ENCODE data around the gene TRIM38.

The TRIM38 gene

DNA sequence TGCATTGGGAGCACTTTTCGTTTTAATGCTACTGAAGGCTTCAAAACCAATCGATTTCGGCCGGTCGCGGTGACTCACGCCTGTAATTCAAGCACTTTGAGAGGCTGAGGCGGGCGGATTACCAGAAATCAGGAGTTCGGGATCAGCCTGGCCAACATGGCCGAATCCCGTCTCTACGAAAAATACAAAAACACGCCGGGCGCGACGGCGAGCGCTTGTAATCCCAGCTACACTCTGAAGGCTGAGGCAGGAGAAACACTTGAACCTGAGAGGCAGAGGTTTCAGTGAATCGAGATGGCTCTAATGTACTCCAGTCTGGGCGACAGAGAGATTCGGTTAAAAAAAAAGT lies 58.4 kb downstream of the TRIM38 start:
- peak; percentile 82 for DNase-seq (ENCODE audit: low read depth)
- TF ChIP-seq, protein P1, sequence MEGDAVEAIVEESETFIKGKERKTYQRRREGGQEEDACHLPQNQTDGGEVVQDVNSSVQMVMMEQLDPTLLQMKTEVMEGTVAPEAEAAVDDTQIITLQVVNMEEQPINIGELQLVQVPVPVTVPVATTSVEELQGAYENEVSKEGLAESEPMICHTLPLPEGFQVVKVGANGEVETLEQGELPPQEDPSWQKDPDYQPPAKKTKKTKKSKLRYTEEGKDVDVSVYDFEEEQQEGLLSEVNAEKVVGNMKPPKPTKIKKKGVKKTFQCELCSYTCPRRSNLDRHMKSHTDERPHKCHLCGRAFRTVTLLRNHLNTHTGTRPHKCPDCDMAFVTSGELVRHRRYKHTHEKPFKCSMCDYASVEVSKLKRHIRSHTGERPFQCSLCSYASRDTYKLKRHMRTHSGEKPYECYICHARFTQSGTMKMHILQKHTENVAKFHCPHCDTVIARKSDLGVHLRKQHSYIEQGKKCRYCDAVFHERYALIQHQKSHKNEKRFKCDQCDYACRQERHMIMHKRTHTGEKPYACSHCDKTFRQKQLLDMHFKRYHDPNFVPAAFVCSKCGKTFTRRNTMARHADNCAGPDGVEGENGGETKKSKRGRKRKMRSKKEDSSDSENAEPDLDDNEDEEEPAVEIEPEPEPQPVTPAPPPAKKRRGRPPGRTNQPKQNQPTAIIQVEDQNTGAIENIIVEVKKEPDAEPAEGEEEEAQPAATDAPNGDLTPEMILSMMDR (conservative IDR thresholded peaks at IDR 0.05; ENCODE audit: control insufficient read depth, insufficient read depth, low read depth, low read length): no peak
- H3K4me3 ChIP-seq (ENCODE audit: control insufficient read depth, low read depth, low read length): peak overlapping the region; percentile 75

DNA sequence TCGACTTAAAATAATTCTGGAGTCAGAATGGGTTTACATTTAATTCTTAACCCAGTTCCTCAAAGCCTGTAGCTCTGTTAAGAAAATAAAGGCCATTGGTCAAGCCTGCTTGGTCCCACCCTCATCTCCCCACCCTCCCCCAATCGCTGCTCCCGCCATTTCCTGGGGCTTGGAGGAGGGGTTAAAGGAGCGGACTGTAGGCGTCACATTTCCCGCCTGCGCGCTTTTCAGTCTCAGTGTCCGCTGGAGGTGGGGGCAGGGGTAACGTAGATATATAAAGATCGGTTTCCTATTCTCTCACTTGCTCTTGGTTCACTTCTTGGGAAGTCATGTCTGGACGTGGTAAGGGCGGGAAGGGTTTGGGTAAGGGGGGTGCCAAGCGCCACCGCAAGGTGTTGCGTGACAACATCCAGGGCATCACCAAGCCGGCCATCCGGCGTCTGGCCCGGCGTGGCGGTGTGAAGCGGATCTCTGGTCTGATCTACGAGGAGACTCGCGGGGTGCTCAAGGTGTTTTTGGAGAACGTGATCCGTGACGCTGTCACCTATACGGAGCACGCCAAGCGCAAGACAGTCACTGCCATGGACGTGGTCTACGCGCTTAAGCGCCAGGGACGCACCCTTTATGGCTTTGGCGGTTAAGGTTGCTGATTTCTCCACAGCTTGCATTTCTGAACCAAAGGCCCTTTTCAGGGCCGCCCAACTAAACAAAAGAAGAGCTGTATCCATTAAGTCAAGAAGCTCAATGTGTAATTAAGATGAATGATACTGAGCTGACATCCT lies 58.9 kb downstream of the TRIM38 start:
- peak; percentile 94 for DNase-seq (ENCODE audit: low read depth)
- TF ChIP-seq, protein P1 (conservative IDR thresholded peaks at IDR 0.05; ENCODE audit: control insufficient read depth, insufficient read depth, low read depth, low read length): no peak
- peak overlapping the region; percentile 75 for H3K4me3 ChIP-seq (ENCODE audit: control insufficient read depth, low read depth, low read length)

DNA sequence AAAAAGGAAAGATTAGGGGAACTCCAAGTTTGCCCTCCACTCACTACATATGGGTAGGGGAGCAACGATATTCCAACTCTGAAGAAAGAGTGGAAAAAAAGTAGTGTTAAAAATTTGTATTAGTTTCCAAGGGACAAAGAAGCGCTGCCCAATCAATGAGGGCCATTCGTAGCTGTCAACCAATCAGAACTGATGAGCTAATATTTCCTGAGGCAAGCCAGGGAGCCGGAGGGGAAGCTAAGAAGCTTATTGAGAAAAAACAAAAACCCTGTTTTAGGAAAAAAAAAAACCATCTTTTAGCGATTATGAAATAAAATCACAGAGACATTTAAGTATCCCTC lies 59.5 kb downstream of the TRIM38 start:
- TF ChIP-seq, protein P1 (conservative IDR thresholded peaks at IDR 0.05; ENCODE audit: control insufficient read depth, insufficient read depth, low read depth, low read length): no peak
- H3K4me3 ChIP-seq (ENCODE audit: control insufficient read depth, low read depth, low read length): peak overlapping the region; percentile 75
- peak; percentile 86 for DNase-seq (ENCODE audit: low read depth)

DNA sequence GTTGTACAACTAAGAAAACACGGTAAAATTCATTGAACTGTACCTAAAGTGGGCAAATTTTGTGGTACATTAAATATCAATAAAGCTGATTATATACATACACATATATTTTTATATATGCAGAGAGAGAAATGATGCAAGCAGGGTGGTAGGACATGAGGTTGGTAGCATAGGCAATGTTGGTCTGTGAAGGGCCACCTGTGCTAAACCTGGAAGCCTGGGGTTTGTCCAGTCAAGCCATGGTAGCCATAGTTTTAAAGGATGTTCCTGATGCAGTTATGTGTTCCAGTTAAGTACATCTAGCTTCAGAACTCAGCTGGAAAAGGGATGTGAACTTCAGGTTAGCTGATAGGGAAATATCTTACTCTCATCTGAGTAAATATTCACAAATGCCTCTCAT lies 60.1 kb downstream of the TRIM38 start:
- no peak overlapping the region for H3K4me3 ChIP-seq (ENCODE audit: control insufficient read depth, low read depth, low read length)
- no peak for DNase-seq (ENCODE audit: low read depth)
- TF ChIP-seq, protein P1 (conservative IDR thresholded peaks at IDR 0.05; ENCODE audit: control insufficient read depth, insufficient read depth, low read depth, low read length): no peak

DNA sequence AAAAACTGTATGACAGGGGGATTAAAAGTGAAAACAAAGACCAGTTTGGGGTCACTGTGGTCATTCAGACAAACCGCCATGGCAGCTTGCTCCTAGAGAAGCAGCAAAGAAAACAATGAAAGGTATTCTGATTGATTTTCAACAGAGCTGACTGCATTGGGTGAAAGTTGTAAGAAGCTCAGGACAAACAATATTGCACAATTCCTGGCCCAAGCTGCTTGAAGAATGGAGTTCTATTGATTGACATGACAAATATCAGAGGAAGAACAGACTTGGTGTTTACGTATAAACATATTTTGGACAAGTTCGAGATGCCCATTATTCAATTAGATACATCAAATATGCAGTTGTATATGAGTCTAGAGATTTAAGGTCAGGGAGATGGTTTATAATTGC lies 62.0 kb downstream of the TRIM38 start:
- no peak overlapping the region for H3K4me3 ChIP-seq (ENCODE audit: control insufficient read depth, low read depth, low read length)
- no peak for DNase-seq (ENCODE audit: low read depth)
- TF ChIP-seq, protein P1 (conservative IDR thresholded peaks at IDR 0.05; ENCODE audit: control insufficient read depth, insufficient read depth, low read depth, low read length): no peak

DNA sequence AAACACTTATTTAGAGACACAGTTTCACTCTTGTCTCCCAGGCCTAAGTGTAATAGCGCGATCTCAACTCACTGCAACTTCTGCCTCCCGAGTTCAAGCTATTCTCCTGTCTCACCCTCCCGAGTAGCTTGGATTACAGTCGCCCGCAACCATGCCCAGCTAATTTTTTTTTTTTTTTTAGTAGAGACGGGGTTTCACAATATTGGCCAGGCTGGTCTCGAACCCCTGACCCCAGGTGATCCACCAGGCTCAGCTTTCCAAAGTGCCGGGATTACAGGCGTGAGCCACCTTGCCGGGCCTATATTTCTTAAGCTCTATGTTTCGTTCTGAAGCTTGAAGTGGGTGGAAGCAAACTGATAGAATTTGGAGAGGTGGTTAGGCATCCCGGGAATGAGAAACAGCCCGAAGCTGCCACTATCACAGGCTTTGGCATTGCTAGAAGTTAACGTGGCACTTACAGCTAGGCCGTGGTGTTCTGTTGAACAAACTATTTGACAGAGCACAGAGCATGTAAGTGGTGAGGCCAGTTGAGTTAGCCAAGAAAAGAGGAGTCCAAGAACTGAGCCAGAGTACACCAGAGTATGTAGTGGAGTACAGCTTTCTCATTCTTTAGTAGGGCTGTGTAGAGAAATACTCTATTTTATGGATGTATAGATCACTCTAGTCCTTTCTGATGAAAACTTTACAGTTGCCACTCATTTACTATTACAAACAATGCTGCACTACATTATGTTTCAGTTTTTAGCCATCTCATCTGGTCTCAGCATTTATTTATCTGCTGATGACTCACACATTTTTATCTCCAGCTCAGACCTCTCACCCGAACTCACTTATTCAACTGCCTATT lies 62.7 kb downstream of the TRIM38 start:
- TF ChIP-seq, protein P1 (conservative IDR thresholded peaks at IDR 0.05; ENCODE audit: control insufficient read depth, insufficient read depth, low read depth, low read length): no peak
- H3K4me3 ChIP-seq (ENCODE audit: control insufficient read depth, low read depth, low read length): no peak overlapping the region
- peak; percentile 81 for DNase-seq (ENCODE audit: low read depth)
